Activated CD4-positive, alpha-beta T cell treated with anti-CD3 and anti-CD28 coated beads, Interleukin-2, amount 10 ng/mL, durations not matched to agents 7 days and 5 days (primary cell): ENCODE measurements around the gene LARGE1. TPM values are rescaled to one million over a fixed set of nuclear protein-coding genes. Genes with fewer than 3 reads are reported as not detected.

Experiments
- CTCF ChIA-PET: fragments of 350-600 bp; sonication (Branson Sonifier 250); formaldehyde crosslinking; loops from one replicate; lab custom pipeline; 2021; ENCODE audit warnings: antibody characterized with exemption; lab: Charles Lee
- POLR2A ChIA-PET: fragments of 350-600 bp; sonication (Branson Sonifier 250); formaldehyde crosslinking; loops from one replicate; lab custom pipeline; 2021; ENCODE audit warnings: antibody characterized with exemption; lab: Charles Lee
- DNase-seq: peaks from one replicate; pipeline ENCODE4 v3.0.0-alpha.2; 2020
- H3K27ac Mint-ChIP-seq: one replicate; pipeline ENCODE4 v1.8.0; 2021; ENCODE audit warnings: mild to moderate bottlenecking, moderate library complexity, mixed read lengths
- H3K27me3 Mint-ChIP-seq: one replicate; pipeline ENCODE4 v1.8.0; 2021; ENCODE audit warnings: mixed read lengths
- H3K36me3 Mint-ChIP-seq: one replicate; pipeline ENCODE4 v1.8.0; 2021; ENCODE audit warnings: low read depth, mixed read lengths
- H3K4me1 Mint-ChIP-seq: one replicate; pipeline ENCODE4 v1.8.0; 2021; ENCODE audit warnings: mixed read lengths
- H3K4me3 Mint-ChIP-seq: one replicate; pipeline ENCODE4 v1.8.0; 2021; ENCODE audit warnings: mild to moderate bottlenecking, moderate library complexity, mixed read lengths
- H3K9me3 Mint-ChIP-seq: one replicate; pipeline ENCODE4 v1.8.0; 2021; ENCODE audit warnings: mixed read lengths
- total RNA-seq, 2 experiments: library from RNA; stranded (reverse); gene quantifications; one replicate each; pipeline ENCODE4 v1.2.3, GENCODE V29; 2021

LARGE1 gene
- total RNA-seq, 2 experiments from 2014 or later: 0.21 to 0.40 TPM

- Mint-ChIP-seq H3K36me3 (no peaks in the 10 kb centered on the region), H3K27me3 (no peaks in the 10 kb centered on the region), H3K9me3 (peaks cover 6% of the 10 kb centered on the region), H3K4me1 (no peaks in the 10 kb centered on the region), H3K27ac (no peak overlapping the region), H3K4me3 (no peak overlapping the region)
- DNase-seq: no peak
- CTCF ChIA-PET: no interaction called here
- POLR2A ChIA-PET: no interaction called here
Measured at GRCh38 chr22:33891992-33892391, 28.3 kb downstream of the LARGE1 start.

GRCh38 chr22:33891455-33891854 lies 28.8 kb downstream of the LARGE1 start:
- Mint-ChIP-seq H3K27me3 (no peaks in the 10 kb centered on the region), H3K27ac (no peak overlapping the region), H3K4me3 (no peak overlapping the region), H3K4me1 (no peaks in the 10 kb centered on the region), H3K9me3 (peaks cover 6% of the 10 kb centered on the region), H3K36me3 (no peaks in the 10 kb centered on the region)
- ChIA-PET CTCF (no interaction called here), POLR2A (no interaction called here)
- no peak for DNase-seq

- no peaks in the 10 kb centered on the region for H3K27me3 Mint-ChIP-seq
- POLR2A ChIA-PET: interaction anchor here (0.7 kb wide), 1 partner anchor 141 kb away, joined by 3 read pairs; no protein-coding TSS in a partner anchor
- H3K27ac Mint-ChIP-seq: no peak overlapping the region
- no peak for DNase-seq
- no peaks in the 10 kb centered on the region for H3K4me1 Mint-ChIP-seq
- no peak overlapping the region for H3K4me3 Mint-ChIP-seq
- peaks cover 4% of the 10 kb centered on the region for H3K9me3 Mint-ChIP-seq
- CTCF ChIA-PET: no interaction called here
- no peaks in the 10 kb centered on the region for H3K36me3 Mint-ChIP-seq
Measured at GRCh38 chr22:33889748-33890147, 30.5 kb downstream of the LARGE1 start.

GRCh38 chr22:33888821-33889220 lies 31.5 kb downstream of the LARGE1 start:
- ChIA-PET POLR2A (no interaction called here), CTCF (no interaction called here)
- no peaks in the 10 kb centered on the region for H3K36me3 Mint-ChIP-seq

GRCh38 chr22:33887173-33887572 lies 33.1 kb downstream of the LARGE1 start:
- no peak for DNase-seq
- H3K9me3 Mint-ChIP-seq: no peaks in the 10 kb centered on the region
- H3K27ac Mint-ChIP-seq: no peak overlapping the region
- H3K27me3 Mint-ChIP-seq: no peaks in the 10 kb centered on the region
- H3K4me1 Mint-ChIP-seq: no peaks in the 10 kb centered on the region
- ChIA-PET POLR2A (no interaction called here), CTCF (no interaction called here)
- H3K4me3 Mint-ChIP-seq: no peak overlapping the region
- no peaks in the 10 kb centered on the region for H3K36me3 Mint-ChIP-seq

More at GRCh38 chr22:33888821-33889220, 31.5 kb downstream of the LARGE1 start:
- no peaks in the 10 kb centered on the region for H3K27me3 Mint-ChIP-seq
- H3K4me1 Mint-ChIP-seq: no peaks in the 10 kb centered on the region
- H3K9me3 Mint-ChIP-seq: peaks cover 4% of the 10 kb centered on the region
- no peak overlapping the region for H3K4me3 Mint-ChIP-seq
- DNase-seq: no peak
- no peak overlapping the region for H3K27ac Mint-ChIP-seq

GRCh38 chr22:33886696-33887095 lies 33.6 kb downstream of the LARGE1 start:
- no peak overlapping the region for H3K27ac Mint-ChIP-seq
- CTCF ChIA-PET: no interaction called here

GRCh38 chr22:33884829-33885228 lies 35.4 kb downstream of the LARGE1 start:
- no peak for DNase-seq
- Mint-ChIP-seq H3K36me3 (no peaks in the 10 kb centered on the region), H3K4me3 (no peak overlapping the region), H3K27ac (no peak overlapping the region), H3K9me3 (no peaks in the 10 kb centered on the region), H3K4me1 (no peaks in the 10 kb centered on the region), H3K27me3 (no peaks in the 10 kb centered on the region)
- CTCF ChIA-PET: no interaction called here
- POLR2A ChIA-PET: no interaction called here

More at GRCh38 chr22:33886696-33887095, 33.6 kb downstream of the LARGE1 start:
- no peaks in the 10 kb centered on the region for H3K36me3 Mint-ChIP-seq
- POLR2A ChIA-PET: no interaction called here
- H3K4me3 Mint-ChIP-seq: no peak overlapping the region
- DNase-seq: no peak
- H3K9me3 Mint-ChIP-seq: no peaks in the 10 kb centered on the region
- no peaks in the 10 kb centered on the region for H3K4me1 Mint-ChIP-seq
- no peaks in the 10 kb centered on the region for H3K27me3 Mint-ChIP-seq

- CTCF ChIA-PET: no interaction called here
Measured at GRCh38 chr22:33883961-33884808, 36.1 kb downstream of the LARGE1 start.

GRCh38 chr22:33883561-33883960 lies 36.7 kb downstream of the LARGE1 start:
- ChIA-PET POLR2A (no interaction called here), CTCF (no interaction called here)
- Mint-ChIP-seq H3K36me3 (no peaks in the 10 kb centered on the region), H3K4me3 (no peak overlapping the region), H3K27me3 (no peaks in the 10 kb centered on the region), H3K9me3 (no peaks in the 10 kb centered on the region), H3K4me1 (no peaks in the 10 kb centered on the region), H3K27ac (no peak overlapping the region)
- no peak for DNase-seq

More at GRCh38 chr22:33883961-33884808, 36.1 kb downstream of the LARGE1 start:
- Mint-ChIP-seq H3K27ac (no peak overlapping the region), H3K27me3 (no peaks in the 10 kb centered on the region), H3K4me1 (no peaks in the 10 kb centered on the region), H3K4me3 (no peak overlapping the region), H3K36me3 (no peaks in the 10 kb centered on the region), H3K9me3 (no peaks in the 10 kb centered on the region)
- POLR2A ChIA-PET: no interaction called here
- DNase-seq: no peak

GRCh38 chr22:33882991-33883390 lies 37.3 kb downstream of the LARGE1 start:
- Mint-ChIP-seq H3K9me3 (no peaks in the 10 kb centered on the region), H3K27ac (no peak overlapping the region)

GRCh38 chr22:33880986-33881385 lies 39.3 kb downstream of the LARGE1 start:
- Mint-ChIP-seq H3K4me1 (no peaks in the 10 kb centered on the region), H3K27me3 (no peaks in the 10 kb centered on the region), H3K27ac (no peak overlapping the region), H3K9me3 (no peaks in the 10 kb centered on the region), H3K36me3 (no peaks in the 10 kb centered on the region), H3K4me3 (no peak overlapping the region)
- ChIA-PET CTCF (no interaction called here), POLR2A (no interaction called here)
- DNase-seq: no peak

More at GRCh38 chr22:33882991-33883390, 37.3 kb downstream of the LARGE1 start:
- no peaks in the 10 kb centered on the region for H3K4me1 Mint-ChIP-seq
- no peak overlapping the region for H3K4me3 Mint-ChIP-seq
- no peaks in the 10 kb centered on the region for H3K36me3 Mint-ChIP-seq
- DNase-seq: no peak
- CTCF ChIA-PET: no interaction called here
- POLR2A ChIA-PET: no interaction called here
- H3K27me3 Mint-ChIP-seq: no peaks in the 10 kb centered on the region

- H3K27me3 Mint-ChIP-seq: no peaks in the 10 kb centered on the region
- no peaks in the 10 kb centered on the region for H3K9me3 Mint-ChIP-seq
- no peaks in the 10 kb centered on the region for H3K4me1 Mint-ChIP-seq
- POLR2A ChIA-PET: no interaction called here
- DNase-seq: no peak
- H3K4me3 Mint-ChIP-seq: no peak overlapping the region
- H3K27ac Mint-ChIP-seq: no peak overlapping the region
- no peaks in the 10 kb centered on the region for H3K36me3 Mint-ChIP-seq
- CTCF ChIA-PET: no interaction called here
Measured at GRCh38 chr22:33879796-33880195, 40.5 kb downstream of the LARGE1 start.

- CTCF ChIA-PET: no interaction called here
- no peaks in the 10 kb centered on the region for H3K36me3 Mint-ChIP-seq
- no peak for DNase-seq
- no peaks in the 10 kb centered on the region for H3K9me3 Mint-ChIP-seq
- H3K27ac Mint-ChIP-seq: no peak overlapping the region
- no peaks in the 10 kb centered on the region for H3K4me1 Mint-ChIP-seq
- POLR2A ChIA-PET: no interaction called here
- no peak overlapping the region for H3K4me3 Mint-ChIP-seq
- no peaks in the 10 kb centered on the region for H3K27me3 Mint-ChIP-seq
Measured at GRCh38 chr22:33875316-33875715, 45.0 kb downstream of the LARGE1 start.

GRCh38 chr22:33874206-33874605 lies 46.1 kb downstream of the LARGE1 start:
- POLR2A ChIA-PET: no interaction called here
- CTCF ChIA-PET: no interaction called here
- Mint-ChIP-seq H3K27ac (no peak overlapping the region), H3K9me3 (no peaks in the 10 kb centered on the region), H3K27me3 (no peaks in the 10 kb centered on the region), H3K4me1 (no peaks in the 10 kb centered on the region), H3K4me3 (no peak overlapping the region), H3K36me3 (no peaks in the 10 kb centered on the region)
- no peak for DNase-seq
